B cell (primary cell): Measurements from ENCODE around the gene GPD1. TPM values are rescaled to one million over a fixed set of nuclear protein-coding genes. Genes with fewer than 3 reads are reported as not detected.

ENCODE experiments used
- ATAC-seq: fragments of 200-7000 bp; cut with Tn5 transposase; one replicate; pipeline ENCODE4 v1.10.0; 2021; ENCODE audit warnings: low read depth, mild to moderate bottlenecking, moderate number of reproducible peaks, moderate library complexity
- CTCF ChIA-PET: fragments of 350-600 bp; sonication (Branson Sonifier 250); formaldehyde crosslinking; loops from one replicate; lab custom pipeline; 2021; ENCODE audit warnings: antibody characterized with exemption, inconsistent platforms; lab: Charles Lee
- POLR2A ChIA-PET: fragments of 350-600 bp; sonication (Branson Sonifier 250); formaldehyde crosslinking; loops from one replicate; lab custom pipeline; 2021; ENCODE audit warnings: antibody characterized with exemption; lab: Charles Lee
- DNase-seq: peaks from one replicate; pipeline ENCODE4 v3.0.0; 2013
- H2AFZ ChIP-seq: 2 replicates; pipeline ENCODE4 v1.6.1; 2012; ENCODE audit warnings: mild to moderate bottlenecking, low read depth, low read length; ENCODE audit not compliant: insufficient read depth, poor library complexity, severe bottlenecking
- H3K27ac ChIP-seq, 2 donors: 1 replicate in 1 of 2; 2 replicates in 1 of 2; pipeline ENCODE4 v1.5.1; 2012 to 2013; ENCODE audit warnings: low read length in 2 of 2, mild to moderate bottlenecking in 2 of 2, moderate library complexity in 1 of 2
- H3K27me3 ChIP-seq, 4 experiments: fragments of 200-600 bp in 1 of 4; sonication (generic) in 1 of 4; replicated peaks in 1 of 4; 1 replicate in 2 of 4; 2 replicates in 2 of 4; pipeline versions ENCODE4 v1.6.1 to v1.7.0; 2013 to 2016; ENCODE audit warnings: low read length in 3 of 4, mild to moderate bottlenecking in 2 of 4, mixed read lengths in 1 of 4, moderate library complexity in 1 of 4; ENCODE audit not compliant: insufficient read depth in 4 of 4, control insufficient read depth in 3 of 4; ENCODE audit errors: control extremely low read depth in 1 of 4
- H3K36me3 ChIP-seq, 2 experiments: replicated peaks in 1 of 2; 1 replicate in 1 of 2; 2 replicates in 1 of 2; pipeline versions ENCODE4 v1.6.1 to v1.7.1; 2013; ENCODE audit warnings: low read length in 1 of 2; ENCODE audit not compliant: insufficient read depth in 2 of 2, control insufficient read depth in 1 of 2; ENCODE audit errors: control extremely low read depth in 1 of 2, extremely low read depth in 1 of 2
- H3K4me1 ChIP-seq, 2 donors: fragments of 200-600 bp in 1 of 2; sonication (generic) in 1 of 2; 1 replicate in 1 of 2; 2 replicates in 1 of 2; pipeline versions ENCODE4 v1.5.1 to v1.6.1; 2013 to 2017; ENCODE audit warnings: low read length in 2 of 2; ENCODE audit not compliant: control insufficient read depth in 2 of 2, insufficient read depth in 2 of 2
- H3K4me2 ChIP-seq: replicated peaks from 2 replicates; pipeline ENCODE3; 2012; ENCODE audit warnings: mild to moderate bottlenecking, low read depth, low read length; ENCODE audit not compliant: poor library complexity, severe bottlenecking
- H3K4me3 ChIP-seq, 5 experiments: fragments of 200-600 bp in 1 of 5; sonication (generic) in 1 of 5; 1 replicate in 3 of 5; 2 replicates in 2 of 5; pipeline versions ENCODE4 v1.5.1 to v1.7.0; 2011 to 2016; ENCODE audit warnings: low read length in 4 of 5, mild to moderate bottlenecking in 4 of 5, low read depth in 2 of 5, control low read depth in 1 of 5, moderate library complexity in 1 of 5; ENCODE audit not compliant: insufficient read depth in 1 of 5; ENCODE audit errors: control extremely low read depth in 1 of 5, extremely low read depth in 1 of 5
- H3K79me2 ChIP-seq: fragments of 200-600 bp; sonication (generic); one replicate; pipeline ENCODE4 v1.6.0; 2016; ENCODE audit warnings: low read length; ENCODE audit not compliant: control insufficient read depth, insufficient read depth
- H3K9ac ChIP-seq: fragments of 200-600 bp; sonication (generic); 2 replicates; pipeline ENCODE4 v1.6.1; 2017; ENCODE audit warnings: mild to moderate bottlenecking, low read length, moderate library complexity
- H3K9me3 ChIP-seq, 3 donors: one replicate each; pipeline versions ENCODE4 v1.6.1 to v1.7.1; 2013; ENCODE audit warnings: low read length in 2 of 3; ENCODE audit not compliant: control insufficient read depth in 2 of 3, insufficient read depth in 1 of 3; ENCODE audit errors: control extremely low read depth in 1 of 3
- H4K20me1 ChIP-seq: 2 replicates; pipeline ENCODE4 v1.6.0; 2012; ENCODE audit warnings: mild to moderate bottlenecking, low read length; ENCODE audit not compliant: insufficient read depth, control insufficient read depth, poor library complexity, severe bottlenecking
- H3K27ac Mint-ChIP-seq: one replicate; pipeline ENCODE4 v1.8.0; 2021; ENCODE audit warnings: mixed read lengths
- H3K27me3 Mint-ChIP-seq: one replicate; pipeline ENCODE4 v1.8.0; 2021; ENCODE audit warnings: mixed read lengths
- H3K4me1 Mint-ChIP-seq: one replicate; pipeline ENCODE4 v1.8.0; 2021; ENCODE audit warnings: mixed read lengths
- H3K4me3 Mint-ChIP-seq: one replicate; pipeline ENCODE4 v1.8.0; 2021; ENCODE audit warnings: mixed read lengths
- H3K9me3 Mint-ChIP-seq: one replicate; pipeline ENCODE4 v1.8.0; 2022; ENCODE audit warnings: mixed read lengths; ENCODE audit not compliant: insufficient read depth
- EZH2 ChIP-seq: IDR thresholded peaks from 2 replicates; pipeline ENCODE4 v1.6.1; 2012; ENCODE audit warnings: borderline replicate concordance, low read depth, mild to moderate bottlenecking, moderate library complexity, low read length; ENCODE audit not compliant: insufficient read depth, poor library complexity, severe bottlenecking
- WGBS: methylation state at CpG from one replicate; pipeline ENCODE4 v1.1.5; 2013; ENCODE audit warnings: missing lambda C conversion rate; ENCODE audit not compliant: insufficient coverage; 5-methylcytosine and 5-hydroxymethylcytosine counted together
- intact Hi-C: fragments of 100-400 bp; cut with micrococcal nuclease; formaldehyde crosslinking; loops from one replicate; pipeline ENCODE4 v1.10.0; 2022
- polyA plus RNA-seq: library from polyadenylated mRNA; depleted of rRNA; stranded (reverse); fragments of >200 nt; gene quantifications from 2 replicates; pipeline ENCODE4 v1.2.3, GENCODE V29; 2012
- total RNA-seq, 2 donors: library from RNA; stranded (reverse); fragments of 120-200 nt in 1 of 2; gene quantifications; 1 replicate in 1 of 2; 2 replicates in 1 of 2; pipeline versions ENCODE4 v1.2.3 to v1.2.4, GENCODE V29; 2013 to 2022
- TF ChIP-seq, protein P1 (sequence below): fragments of 200-600 bp; IDR thresholded peaks from one replicate; pipeline ENCODE4 v1.8.0; 2022; ENCODE audit warnings: antibody characterized with exemption, mild to moderate bottlenecking

GPD1 gene
- total and polyA plus RNA-seq, 2 donors (not counting 1 experiment from before 2014, with no cell fraction given): 0.54 to 1.1 TPM

GRCh38 chr12:50107416-50108268 is 3.8 kb downstream of the GPD1 start:
- Histone ChIP-seq H3K27me3 (no peaks in the 10 kb centered on the region), H3K9ac (no peak overlapping the region), H3K4me2 (no peak overlapping the region), H3K36me3 (peaks cover 0 to 13% of the 10 kb centered on the region in 2 experiments), H2AFZ (no peak overlapping the region), H3K9me3 (no peaks in the 10 kb centered on the region), H3K79me2 (peaks cover 15% of the 10 kb centered on the region), H3K27ac (peak overlapping the region in 1 of 2 donors; percentile 13), H3K4me3 (no peak overlapping the region), H3K4me1 (peaks cover 24 to 38% of the 10 kb centered on the region in 2 donors), H4K20me1 (no peaks in the 10 kb centered on the region)
- ATAC-seq (no peak), DNase-seq (no peak)
- Mint-ChIP-seq H3K9me3 (no peaks in the 10 kb centered on the region), H3K27me3 (no peaks in the 10 kb centered on the region), H3K27ac (peak overlapping the region; percentile 77), H3K4me1 (peaks cover 42% of the 10 kb centered on the region), H3K4me3 (no peak overlapping the region)
- 98% methylated on average over 12 of the region's 17 CpGs for WGBS
- ChIA-PET CTCF (interaction anchor here (0.8 to 14.8 kb wide), 4 partner anchors 9 to 141 kb away, joined by 3 to 343 read pairs (median 4); partner anchors contain the start of gene SMARCD1), POLR2A (interaction anchor here (0.6 kb wide), 2 partner anchors 16 to 660 kb away, joined by 3 to 7 read pairs; no protein-coding TSS in a partner anchor)
- TF ChIP-seq EZH2: no peak
- TF ChIP-seq, protein P1, sequence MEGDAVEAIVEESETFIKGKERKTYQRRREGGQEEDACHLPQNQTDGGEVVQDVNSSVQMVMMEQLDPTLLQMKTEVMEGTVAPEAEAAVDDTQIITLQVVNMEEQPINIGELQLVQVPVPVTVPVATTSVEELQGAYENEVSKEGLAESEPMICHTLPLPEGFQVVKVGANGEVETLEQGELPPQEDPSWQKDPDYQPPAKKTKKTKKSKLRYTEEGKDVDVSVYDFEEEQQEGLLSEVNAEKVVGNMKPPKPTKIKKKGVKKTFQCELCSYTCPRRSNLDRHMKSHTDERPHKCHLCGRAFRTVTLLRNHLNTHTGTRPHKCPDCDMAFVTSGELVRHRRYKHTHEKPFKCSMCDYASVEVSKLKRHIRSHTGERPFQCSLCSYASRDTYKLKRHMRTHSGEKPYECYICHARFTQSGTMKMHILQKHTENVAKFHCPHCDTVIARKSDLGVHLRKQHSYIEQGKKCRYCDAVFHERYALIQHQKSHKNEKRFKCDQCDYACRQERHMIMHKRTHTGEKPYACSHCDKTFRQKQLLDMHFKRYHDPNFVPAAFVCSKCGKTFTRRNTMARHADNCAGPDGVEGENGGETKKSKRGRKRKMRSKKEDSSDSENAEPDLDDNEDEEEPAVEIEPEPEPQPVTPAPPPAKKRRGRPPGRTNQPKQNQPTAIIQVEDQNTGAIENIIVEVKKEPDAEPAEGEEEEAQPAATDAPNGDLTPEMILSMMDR: no peak
- intact Hi-C loops: no loop called here
